HL-60 (cell line): ENCODE data around the gene LRFN2.

Experiments used
- GABPA ChIP-seq: IDR thresholded peaks from 2 replicates; pipeline ENCODE4 v1.6.1; 2012; ENCODE audit warnings: low read depth
- TF ChIP-seq, protein P1 (sequence below): IDR thresholded peaks from one replicate; pipeline ENCODE4 v1.5.1; 2011; ENCODE audit warnings: low read length, control low read depth, inconsistent platforms; ENCODE audit not compliant: insufficient read depth
- TF ChIP-seq, protein P2 (sequence below): IDR thresholded peaks from 2 replicates; pipeline ENCODE4 v1.6.1; 2012; ENCODE audit warnings: low read depth; ENCODE audit not compliant: insufficient replicate concordance

DNA sequence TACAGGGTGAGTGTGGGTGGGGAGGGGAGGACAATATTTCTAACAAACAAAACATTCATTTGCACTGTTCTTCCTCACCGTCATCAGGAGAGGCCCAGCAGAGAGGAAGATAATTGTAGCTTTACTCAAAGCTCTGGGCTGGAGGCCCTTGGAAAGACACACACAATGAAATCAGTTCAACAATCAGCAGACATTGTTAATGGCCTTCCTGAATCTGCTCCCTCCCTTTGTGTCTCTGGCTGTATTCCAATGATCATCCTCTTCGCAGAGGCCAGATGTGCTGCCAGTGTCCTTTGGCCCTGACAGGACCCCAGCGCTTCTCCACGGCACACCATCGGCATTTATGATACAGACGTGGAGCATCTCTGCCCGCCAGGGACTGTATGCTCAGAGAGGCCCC is 44.6 kb upstream of the LRFN2 start:
- TF ChIP-seq, protein P1, sequence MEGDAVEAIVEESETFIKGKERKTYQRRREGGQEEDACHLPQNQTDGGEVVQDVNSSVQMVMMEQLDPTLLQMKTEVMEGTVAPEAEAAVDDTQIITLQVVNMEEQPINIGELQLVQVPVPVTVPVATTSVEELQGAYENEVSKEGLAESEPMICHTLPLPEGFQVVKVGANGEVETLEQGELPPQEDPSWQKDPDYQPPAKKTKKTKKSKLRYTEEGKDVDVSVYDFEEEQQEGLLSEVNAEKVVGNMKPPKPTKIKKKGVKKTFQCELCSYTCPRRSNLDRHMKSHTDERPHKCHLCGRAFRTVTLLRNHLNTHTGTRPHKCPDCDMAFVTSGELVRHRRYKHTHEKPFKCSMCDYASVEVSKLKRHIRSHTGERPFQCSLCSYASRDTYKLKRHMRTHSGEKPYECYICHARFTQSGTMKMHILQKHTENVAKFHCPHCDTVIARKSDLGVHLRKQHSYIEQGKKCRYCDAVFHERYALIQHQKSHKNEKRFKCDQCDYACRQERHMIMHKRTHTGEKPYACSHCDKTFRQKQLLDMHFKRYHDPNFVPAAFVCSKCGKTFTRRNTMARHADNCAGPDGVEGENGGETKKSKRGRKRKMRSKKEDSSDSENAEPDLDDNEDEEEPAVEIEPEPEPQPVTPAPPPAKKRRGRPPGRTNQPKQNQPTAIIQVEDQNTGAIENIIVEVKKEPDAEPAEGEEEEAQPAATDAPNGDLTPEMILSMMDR, result no peak
- TF ChIP-seq, protein P2, sequence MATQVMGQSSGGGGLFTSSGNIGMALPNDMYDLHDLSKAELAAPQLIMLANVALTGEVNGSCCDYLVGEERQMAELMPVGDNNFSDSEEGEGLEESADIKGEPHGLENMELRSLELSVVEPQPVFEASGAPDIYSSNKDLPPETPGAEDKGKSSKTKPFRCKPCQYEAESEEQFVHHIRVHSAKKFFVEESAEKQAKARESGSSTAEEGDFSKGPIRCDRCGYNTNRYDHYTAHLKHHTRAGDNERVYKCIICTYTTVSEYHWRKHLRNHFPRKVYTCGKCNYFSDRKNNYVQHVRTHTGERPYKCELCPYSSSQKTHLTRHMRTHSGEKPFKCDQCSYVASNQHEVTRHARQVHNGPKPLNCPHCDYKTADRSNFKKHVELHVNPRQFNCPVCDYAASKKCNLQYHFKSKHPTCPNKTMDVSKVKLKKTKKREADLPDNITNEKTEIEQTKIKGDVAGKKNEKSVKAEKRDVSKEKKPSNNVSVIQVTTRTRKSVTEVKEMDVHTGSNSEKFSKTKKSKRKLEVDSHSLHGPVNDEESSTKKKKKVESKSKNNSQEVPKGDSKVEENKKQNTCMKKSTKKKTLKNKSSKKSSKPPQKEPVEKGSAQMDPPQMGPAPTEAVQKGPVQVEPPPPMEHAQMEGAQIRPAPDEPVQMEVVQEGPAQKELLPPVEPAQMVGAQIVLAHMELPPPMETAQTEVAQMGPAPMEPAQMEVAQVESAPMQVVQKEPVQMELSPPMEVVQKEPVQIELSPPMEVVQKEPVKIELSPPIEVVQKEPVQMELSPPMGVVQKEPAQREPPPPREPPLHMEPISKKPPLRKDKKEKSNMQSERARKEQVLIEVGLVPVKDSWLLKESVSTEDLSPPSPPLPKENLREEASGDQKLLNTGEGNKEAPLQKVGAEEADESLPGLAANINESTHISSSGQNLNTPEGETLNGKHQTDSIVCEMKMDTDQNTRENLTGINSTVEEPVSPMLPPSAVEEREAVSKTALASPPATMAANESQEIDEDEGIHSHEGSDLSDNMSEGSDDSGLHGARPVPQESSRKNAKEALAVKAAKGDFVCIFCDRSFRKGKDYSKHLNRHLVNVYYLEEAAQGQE, result no peak
- TF ChIP-seq GABPA, result no peak
